HG03103 (cell line): Measurements from ENCODE around the gene SNAP25.

Experiments
- ATAC-seq: cut with Tn5 transposase; IDR thresholded peaks from one replicate; pipeline ENCODE4 v1.9.1; 2021; ENCODE audit warnings: low read depth; ENCODE audit not compliant: unreplicated experiment

SNAP25 gene

GRCh38 chr20:10261702-10262101 lies 43.1 kb downstream of the SNAP25 start:
- no peak for ATAC-seq

GRCh38 chr20:10263385-10264165 lies 44.9 kb downstream of the SNAP25 start:
- no peak for ATAC-seq

- no peak for ATAC-seq
Observed at GRCh38 chr20:10264166-10264558, 45.5 kb downstream of the SNAP25 start.

- no peak for ATAC-seq
Observed at GRCh38 chr20:10268636-10269035, 50.0 kb downstream of the SNAP25 start.

- ATAC-seq, result no peak
Observed at GRCh38 chr20:10270630-10271029, 52.0 kb downstream of the SNAP25 start.

- ATAC-seq, result no peak
Observed at GRCh38 chr20:10271494-10272219, 53.0 kb downstream of the SNAP25 start.

GRCh38 chr20:10276878-10277580 lies 58.4 kb downstream of the SNAP25 start:
- no peak for ATAC-seq

GRCh38 chr20:10277616-10278015 lies 59.0 kb downstream of the SNAP25 start:
- ATAC-seq, result no peak

- no peak for ATAC-seq
Observed at GRCh38 chr20:10278412-10278811, 59.8 kb downstream of the SNAP25 start.

GRCh38 chr20:10280018-10280908 lies 61.6 kb downstream of the SNAP25 start:
- ATAC-seq, result no peak

GRCh38 chr20:10281911-10282310 lies 63.3 kb downstream of the SNAP25 start:
- ATAC-seq, result no peak

GRCh38 chr20:10282979-10283456 lies 64.4 kb downstream of the SNAP25 start:
- ATAC-seq, result no peak

- ATAC-seq, result no peak
Observed at GRCh38 chr20:10286356-10286755, 67.7 kb downstream of the SNAP25 start.

GRCh38 chr20:10288421-10288820 lies 69.8 kb downstream of the SNAP25 start:
- ATAC-seq, result no peak

- ATAC-seq, result no peak
Observed at GRCh38 chr20:10288954-10289646, 70.5 kb downstream of the SNAP25 start.

- no peak for ATAC-seq
Observed at GRCh38 chr20:10291568-10292248, 73.1 kb downstream of the SNAP25 start.

GRCh38 chr20:10297223-10297622 lies 78.6 kb downstream of the SNAP25 start:
- no peak for ATAC-seq

GRCh38 chr20:10297684-10298240 lies 79.1 kb downstream of the SNAP25 start:
- ATAC-seq, result no peak
